HG03139 (cell line): Measurements from ENCODE around the gene BCL3.
"Not testable (repeated sequence)": the region's sequence is repeated elsewhere in the genome, so short reads cannot be mapped to it uniquely, and the experiment has no call there.

Experiments used
- ATAC-seq: cut with Tn5 transposase; IDR thresholded peaks from one replicate; pipeline ENCODE4 v1.9.1; 2021; ENCODE audit not compliant: unreplicated experiment

The BCL3 gene, protein sequence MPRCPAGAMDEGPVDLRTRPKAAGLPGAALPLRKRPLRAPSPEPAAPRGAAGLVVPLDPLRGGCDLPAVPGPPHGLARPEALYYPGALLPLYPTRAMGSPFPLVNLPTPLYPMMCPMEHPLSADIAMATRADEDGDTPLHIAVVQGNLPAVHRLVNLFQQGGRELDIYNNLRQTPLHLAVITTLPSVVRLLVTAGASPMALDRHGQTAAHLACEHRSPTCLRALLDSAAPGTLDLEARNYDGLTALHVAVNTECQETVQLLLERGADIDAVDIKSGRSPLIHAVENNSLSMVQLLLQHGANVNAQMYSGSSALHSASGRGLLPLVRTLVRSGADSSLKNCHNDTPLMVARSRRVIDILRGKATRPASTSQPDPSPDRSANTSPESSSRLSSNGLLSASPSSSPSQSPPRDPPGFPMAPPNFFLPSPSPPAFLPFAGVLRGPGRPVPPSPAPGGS

DNA sequence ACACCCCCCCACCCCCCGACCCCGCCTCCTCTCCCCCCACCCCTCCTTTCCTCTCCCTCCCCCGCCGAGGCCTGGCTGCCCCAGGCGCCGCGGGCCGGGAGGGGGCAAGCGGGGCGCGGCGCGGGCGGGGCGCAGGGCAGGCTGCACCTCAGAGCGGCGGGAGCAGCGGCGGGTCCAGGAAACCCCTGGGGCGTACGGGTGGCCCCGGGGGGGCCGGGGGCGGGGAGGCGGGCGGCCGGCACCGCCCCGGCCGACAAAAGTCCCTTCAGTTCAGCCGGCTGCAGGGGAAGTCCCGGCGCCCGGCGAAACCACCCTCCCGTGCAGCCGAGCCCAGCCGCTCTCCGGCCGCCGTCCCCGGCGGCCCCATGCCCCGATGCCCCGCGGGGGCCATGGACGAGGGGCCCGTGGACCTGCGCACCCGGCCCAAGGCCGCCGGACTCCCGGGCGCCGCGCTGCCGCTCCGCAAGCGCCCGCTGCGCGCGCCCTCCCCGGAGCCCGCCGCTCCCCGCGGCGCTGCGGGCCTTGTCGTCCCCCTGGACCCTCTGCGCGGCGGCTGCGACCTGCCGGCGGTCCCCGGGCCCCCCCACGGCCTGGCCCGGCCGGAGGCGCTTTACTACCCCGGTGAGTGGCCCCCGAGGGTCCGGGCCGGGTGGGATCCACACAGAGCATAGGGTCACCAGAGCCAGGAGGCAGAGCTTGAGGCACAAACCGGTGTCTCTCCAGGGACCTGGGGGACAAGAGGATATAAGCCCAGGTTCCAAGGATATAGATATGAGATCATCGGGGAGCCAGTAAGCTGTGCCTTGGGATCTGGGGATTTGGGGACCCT, at the start of gene BCL3:
BCL3 (plus strand) TSS at position 283 of the 829 bp plus-strand sequence; CDS start at position 366, 83 bp downstream.
- ATAC-seq: no peak

DNA sequence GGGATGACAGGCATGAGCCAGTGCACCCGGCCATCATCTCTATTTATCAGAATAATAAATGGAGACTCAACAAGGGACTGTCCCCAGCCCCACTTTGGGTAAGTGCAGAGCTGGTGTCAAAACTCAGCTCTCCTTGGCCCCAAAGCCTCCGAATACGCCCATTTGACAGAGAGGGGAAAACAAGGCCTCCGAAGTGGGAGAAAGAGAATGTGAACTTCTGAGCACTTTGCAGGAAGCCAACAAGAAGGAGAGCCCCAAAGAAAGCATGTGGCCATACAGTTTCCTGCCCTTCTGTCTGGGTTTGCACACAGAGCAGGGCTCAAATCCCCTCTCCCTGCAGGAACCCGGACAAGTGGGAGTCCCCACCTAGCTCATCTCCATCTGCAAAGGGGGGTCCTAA, 48.0 kb upstream of the BCL3 start:
- ATAC-seq: no peak

DNA sequence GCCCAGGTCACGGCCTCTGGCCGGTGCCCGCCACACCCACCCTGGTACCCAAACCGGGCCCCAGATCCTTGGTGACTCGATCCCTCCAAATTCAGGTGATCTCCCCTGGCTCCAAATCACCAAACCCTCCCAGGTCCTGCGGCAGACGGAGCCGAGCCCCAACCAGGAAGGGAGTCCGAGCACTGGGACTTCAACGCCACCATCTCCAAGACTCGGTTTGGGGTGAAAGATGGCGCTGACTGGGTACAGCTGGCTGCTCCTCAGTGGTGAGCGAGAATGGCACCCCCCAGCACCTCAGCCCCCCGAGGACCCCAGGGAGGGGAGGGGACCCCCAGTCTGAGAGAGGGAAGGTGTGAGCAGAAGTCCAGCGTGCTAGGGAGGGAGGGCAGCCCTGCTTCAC, 47.3 kb upstream of the BCL3 start:
- ATAC-seq: no peak

DNA sequence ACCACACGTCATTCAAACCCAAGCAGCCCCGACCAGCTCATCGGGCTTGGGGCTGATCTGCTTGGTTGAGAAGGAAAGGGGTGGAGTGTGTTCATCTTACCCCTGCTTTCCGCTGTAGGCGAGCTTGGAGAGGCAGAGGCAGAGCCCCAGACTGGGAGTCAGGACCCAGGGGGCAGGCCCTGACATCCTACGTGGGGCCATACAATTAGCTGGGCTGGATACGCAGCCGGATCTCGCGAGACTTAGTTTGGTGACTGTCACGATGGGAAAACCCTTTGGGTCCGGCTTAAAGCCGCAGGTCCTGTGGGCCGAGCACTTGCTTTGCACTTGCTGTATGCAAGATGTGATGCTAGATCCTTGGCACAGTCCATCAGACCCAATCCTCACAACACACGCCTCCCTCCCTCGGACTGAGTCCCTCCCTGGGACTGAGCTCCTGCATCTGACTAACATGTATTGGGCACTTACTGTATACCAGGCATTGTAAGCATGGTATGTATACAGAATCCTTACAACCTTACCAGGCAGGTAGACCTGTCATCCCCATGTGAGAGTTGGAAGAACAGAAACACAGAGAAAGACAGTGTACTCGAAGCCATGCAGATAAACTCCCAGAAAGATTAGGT, 45.8 kb upstream of the BCL3 start:
- no peak for ATAC-seq

DNA sequence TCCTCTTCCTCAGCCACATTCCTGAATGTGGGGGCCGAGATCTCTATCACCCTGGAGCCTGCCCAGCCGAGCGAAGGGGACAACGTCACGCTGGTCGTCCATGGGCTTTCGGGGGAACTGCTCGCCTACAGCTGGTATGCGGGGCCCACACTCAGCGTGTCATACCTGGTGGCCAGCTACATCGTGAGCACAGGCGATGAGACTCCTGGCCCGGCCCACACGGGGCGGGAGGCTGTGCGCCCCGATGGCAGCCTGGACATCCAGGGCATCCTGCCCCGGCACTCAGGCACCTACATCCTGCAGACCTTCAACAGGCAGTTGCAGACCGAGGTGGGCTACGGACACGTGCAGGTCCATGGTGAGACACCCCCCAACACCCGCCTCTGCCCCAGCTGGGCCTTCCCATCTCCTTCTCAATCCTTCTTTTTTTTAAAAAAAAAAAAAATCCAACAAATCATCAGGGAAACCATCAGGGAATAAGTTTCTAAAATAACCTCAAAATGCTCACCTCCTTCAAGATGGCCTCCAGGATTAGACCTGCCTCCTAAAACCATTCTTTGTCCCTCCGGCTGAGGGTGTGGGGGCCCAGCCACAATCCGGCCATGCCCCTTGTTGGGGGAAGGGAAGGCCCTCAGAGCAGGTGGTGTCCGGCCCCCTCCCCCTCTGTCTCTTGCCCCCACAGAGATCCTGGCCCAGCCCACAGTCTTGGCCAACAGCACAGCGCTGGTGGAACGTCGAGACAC, 45.0 kb upstream of the BCL3 start:
- ATAC-seq: no peak

DNA sequence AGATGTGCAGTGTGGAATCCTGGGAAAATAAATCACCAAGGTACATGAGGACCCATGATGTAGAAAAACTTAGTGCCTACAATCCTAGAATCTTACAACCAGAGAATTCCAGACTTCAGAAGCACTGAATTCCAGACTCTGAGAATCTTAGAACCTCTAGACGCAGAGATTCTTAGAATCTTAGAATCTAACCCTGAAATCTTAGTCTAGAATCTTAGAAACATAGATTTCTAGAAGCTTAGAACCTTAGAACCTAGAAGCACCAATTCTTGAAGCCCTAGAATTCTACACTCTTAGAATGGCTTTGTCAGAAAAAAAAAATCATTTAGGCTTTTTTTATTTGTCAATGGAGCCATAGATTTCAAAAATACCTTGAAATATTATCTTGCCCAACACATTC, 43.5 kb upstream of the BCL3 start:
- no peak for ATAC-seq

DNA sequence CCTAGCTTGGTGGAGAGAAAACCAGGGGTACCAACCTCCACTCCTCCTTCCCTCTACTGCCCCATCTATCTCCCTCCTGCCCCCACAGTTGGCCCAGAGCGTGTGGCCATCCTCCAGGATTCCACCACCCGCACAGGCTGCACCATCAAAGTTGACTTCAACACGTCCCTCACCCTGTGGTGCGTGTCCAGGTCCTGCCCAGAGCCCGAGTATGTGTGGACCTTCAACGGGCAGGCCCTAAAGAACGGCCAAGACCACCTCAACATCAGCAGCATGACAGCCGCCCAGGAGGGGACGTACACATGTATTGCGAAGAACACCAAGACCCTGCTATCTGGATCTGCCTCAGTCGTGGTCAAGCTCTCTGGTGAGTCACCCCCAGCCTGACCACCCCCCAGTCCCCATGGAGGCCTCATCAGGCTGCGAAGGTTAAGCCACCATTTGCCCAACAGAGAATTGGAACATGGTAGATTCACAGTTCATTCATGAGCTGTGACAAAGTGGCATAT, 43.0 kb upstream of the BCL3 start:
- ATAC-seq: no peak

DNA sequence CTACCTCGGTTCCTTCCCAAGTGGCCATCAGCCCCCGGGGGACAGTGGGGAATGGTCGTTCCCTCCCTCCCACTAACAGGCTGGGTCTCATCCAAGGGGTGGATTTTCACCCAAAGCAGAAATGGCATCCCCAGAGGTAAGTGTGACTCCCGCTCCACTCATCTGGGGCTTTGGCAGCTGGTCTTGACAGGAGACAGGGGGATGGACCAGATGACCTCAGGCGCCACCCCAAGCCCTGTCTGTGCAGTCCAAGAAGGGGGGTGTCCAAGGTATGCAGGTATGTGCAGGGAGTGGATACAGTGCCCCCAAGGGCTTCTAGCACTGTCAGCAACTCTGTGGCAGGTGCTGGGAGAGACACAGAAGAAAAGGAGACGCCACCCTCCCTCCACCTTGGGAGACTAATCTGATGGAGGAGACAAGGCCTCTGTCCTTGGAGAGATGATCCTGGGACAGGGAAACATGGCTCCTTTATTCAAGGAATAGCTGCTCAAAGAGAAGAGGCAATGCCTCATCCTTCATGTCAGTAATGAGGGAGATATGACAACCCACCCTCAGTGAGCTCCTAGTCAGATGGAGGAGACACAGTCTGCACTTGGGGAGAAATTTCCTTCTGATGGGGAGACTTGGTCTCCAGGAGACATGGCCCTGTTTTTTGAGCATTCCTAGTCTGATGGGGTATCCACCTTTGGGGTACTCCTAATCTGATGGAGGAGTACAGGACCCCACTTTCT, 41.8 kb upstream of the BCL3 start:
- ATAC-seq: no peak

DNA sequence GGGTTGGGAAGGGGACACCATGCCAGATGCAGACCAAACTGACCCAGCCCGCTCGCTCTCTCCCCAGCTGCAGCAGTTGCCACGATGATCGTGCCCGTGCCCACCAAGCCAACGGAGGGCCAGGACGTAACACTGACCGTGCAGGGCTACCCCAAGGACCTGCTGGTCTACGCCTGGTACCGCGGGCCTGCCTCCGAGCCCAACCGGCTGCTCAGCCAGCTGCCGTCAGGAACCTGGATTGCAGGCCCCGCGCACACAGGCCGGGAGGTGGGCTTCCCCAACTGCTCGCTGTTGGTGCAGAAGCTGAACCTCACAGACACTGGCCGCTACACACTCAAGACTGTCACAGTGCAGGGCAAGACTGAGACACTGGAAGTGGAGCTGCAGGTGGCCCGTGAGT, 40.7 kb upstream of the BCL3 start:
- ATAC-seq: no peak

DNA sequence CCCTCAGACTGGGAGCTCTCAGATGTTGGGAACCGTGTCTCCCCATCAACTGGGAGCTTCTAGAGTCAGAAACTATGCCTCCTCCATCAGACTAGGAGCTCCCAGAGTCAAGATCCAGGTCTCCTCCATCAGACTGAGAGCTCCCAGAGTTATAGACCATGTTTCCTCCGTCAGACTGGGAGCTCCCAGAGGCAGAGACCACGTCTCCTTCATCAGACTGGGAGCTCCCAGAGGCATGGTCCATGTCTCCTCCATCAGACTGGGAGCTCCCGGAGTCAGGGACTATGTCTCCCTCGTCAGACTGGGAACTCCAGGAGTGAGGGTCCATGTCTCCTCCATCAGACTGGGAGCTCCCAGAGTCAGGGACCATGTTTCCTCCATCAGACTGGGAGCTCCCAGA, 39.6 kb upstream of the BCL3 start:
- no peak for ATAC-seq

DNA sequence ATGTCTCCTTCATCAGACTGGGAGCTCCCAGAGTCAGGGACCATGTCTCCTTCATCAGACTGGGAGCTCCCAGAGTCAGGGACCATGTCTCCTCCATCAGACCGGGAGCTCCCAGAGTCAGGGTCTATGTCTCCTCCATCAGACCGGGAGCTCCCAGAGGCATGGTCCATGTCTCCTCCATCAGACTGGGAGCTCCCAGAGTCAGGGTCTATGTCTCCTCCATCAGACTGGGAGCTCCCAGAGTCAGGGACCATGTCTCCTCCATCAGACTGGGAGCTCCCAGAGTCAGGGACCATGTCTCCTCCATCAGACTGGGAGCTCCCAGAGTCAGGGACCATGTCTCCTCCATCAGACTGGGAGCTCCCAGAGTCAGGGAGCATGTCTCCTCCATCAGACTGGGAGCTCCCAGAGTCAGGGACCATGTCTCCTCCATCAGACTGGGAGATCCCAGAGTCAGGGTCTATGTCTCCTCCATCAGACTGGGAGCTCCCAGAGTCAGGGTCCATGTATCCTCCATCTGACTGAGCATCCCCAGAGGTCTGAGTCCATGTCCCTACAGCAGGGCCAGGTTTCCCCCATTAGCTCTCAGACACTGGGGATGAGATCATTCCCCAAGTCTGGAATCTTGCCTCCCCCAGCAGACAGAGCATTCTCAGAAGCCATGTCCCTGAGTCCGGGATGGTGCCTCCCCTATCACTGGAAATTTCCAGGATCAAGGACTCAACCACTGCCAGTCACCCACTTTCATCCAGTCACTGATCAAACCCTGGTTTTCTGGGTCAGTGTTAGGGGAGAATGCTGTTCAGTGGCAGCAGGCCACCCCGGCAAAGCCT, 38.9 kb upstream of the BCL3 start:
- not testable (repeated sequence) for ATAC-seq

DNA sequence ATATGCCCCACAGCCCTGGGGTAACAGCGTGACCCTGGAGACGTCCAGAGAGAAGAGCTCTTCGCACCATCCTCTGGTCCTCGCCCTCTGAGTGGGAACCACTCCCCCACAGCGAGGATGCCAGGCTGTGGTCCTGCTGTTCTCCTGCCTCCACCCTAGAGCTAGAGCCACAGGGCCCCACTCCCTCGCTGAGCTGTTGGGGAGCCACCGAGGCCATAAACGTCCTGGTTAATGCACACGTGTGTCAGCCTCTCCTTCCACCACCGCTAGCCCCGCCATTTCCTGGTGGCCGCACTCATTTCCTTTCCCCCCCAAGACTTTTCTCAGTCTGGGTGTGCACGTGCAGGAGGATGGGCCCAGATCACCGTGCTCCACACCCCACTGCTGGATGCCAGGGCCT, 38.0 kb upstream of the BCL3 start:
- ATAC-seq: no peak

DNA sequence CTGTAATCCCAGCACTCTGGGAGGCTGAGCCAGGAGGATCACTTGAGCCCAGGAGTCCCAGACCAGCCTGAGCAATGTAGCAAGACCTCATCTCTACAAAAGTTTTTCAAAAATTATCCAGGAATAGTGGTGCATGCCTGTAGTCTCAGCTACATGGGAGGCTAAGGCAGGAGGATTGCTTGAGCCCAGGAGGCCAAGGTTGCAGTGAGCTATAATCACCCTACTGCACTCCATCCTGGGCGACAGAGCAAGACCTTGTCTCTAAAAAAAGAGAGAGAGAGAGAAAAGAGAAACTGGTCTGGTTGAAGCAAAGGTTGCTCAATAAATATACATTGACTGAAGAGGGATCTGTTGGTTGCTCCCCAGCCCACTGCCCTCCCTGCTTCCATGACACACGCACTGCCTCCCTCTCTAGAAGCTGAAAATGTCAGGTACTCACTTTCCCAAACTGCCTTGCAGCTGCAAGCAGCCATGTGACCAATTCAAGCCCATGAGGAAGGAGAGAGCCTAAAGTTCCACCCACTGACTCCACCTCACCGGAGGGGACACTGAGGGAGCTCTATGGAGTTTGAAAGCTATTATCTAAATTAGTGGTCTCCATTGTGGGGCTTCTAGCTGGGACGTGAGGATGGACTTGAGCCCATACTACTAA, 35.5 kb upstream of the BCL3 start:
- ATAC-seq: no peak

DNA sequence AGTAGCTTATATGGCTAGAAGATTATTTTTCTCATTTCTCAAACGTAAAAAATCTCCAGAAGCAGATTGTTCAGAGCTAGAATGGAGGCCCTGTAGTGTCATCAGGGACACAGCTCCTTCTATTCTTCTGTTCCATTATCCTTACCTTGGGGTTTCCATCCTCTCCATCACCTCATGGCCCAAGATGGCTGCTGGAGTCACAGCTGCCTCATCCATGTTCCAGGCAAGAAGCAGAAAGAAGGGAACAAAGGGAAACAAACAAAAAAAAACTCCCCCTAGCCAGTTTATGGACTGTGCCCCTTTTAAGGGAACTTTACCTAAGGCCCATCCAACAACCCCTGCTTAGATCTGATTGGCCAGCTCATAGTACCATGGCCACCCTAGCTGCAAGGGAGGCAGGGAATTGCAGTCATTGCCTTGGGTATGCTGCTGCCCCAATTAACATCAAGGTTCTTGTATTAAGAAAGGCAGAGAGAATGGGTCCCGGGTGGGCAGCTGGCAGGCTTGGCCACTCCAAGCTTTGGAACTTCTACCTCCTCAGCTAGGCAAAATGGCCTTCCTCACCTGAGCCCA, 33.8 kb upstream of the BCL3 start:
- ATAC-seq: no peak

DNA sequence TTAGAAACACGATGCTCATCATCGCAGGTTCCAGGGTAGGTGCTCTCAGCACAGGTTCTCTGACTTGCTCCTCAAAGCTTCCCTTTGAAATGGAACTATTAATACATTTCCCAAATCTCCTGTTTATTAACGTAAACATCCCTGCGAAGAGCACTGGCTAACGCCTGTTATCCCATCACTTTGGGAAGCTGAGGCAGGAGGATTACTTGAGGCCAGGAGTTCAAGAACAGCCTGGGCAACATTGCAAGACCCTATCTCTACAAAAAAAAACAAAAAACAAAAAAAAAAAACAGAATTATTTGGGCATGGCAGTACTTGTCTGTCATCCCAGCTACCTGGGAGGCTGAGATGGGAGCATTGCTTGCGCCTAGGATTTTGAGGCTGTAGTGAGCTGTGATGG, 30.9 kb upstream of the BCL3 start:
- ATAC-seq: no peak

DNA sequence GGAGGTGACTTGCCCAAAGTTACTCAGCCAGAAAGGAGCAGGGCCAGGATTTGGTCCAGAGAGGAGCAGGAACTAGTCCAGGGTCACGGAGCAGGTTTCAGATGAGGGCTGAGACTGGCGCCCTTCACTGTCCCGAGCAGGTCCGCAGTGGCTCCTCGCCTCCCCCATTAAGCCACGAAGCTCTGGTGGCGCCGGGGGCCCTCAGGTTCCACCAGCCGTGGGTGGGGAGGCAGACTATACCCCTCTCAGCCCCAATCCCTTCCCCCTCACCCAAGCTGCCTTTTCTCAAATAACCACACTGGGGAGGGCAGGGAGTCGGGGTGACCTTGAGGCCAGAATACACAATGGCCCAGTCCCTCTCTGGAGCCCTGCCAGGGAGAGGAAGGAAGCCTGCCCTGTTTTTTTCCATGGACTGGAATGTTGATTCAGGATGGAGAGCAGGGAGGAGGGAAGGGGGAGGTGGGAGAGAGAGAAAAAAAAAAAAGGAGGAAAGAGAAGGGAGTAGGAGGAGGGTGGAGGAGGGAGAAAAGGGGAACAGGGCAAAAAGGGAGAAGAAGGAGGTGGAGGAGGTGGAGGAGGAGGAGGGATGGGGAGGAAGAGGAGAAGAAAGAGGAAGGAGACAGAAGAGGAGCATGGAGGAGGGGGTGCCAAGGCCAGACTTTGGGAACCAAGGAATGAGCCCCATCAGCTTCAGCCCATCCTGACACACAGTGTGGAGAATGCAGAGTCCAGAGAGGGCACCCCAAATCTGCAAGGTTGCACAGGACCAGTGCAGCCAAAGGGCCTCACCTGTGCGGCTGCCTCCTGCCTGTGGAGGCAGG, 29.9 kb upstream of the BCL3 start:
- no peak for ATAC-seq

DNA sequence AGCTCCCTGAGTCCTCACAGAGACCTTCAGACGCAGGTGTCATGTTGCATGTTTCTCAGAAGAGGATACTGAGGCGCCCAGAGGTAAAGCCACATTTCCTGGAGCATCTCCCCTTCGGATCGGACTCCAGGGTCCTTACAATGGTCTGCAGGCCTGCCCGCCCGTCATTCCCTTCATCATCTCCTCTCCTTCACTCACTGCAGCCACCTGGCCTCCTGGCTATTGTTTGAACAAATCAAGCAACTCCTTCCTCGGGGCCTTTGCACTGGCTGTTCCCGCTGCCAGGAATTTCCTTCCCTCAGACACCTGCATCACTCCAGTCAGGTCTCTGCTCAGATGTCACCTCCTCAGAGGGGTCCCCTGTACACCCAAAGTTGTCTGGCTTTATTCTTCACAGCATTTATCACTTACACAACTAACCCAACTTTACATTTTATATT, 29.2 kb upstream of the BCL3 start:
- no peak for ATAC-seq
